T-helper 2 cell treated with Interferon-gamma antibody and Interleukin-4, amounts not matched to agents 5 μg/mL and 100 μg/mL, for 36 hours (primary cell): ENCODE results near the gene STX17.
"Not testable (repeated sequence)": the region's sequence is repeated elsewhere in the genome, so short reads cannot be mapped to it uniquely, and the experiment has no call there.

Source experiments
- DNase-seq: peaks from one replicate; pipeline ENCODE4 v3.0.0; 2021; ENCODE audit warnings: low spot score
- H3K27ac Mint-ChIP-seq: one replicate; pipeline ENCODE4 v1.8.0; 2021; ENCODE audit warnings: mild to moderate bottlenecking, mixed read lengths
- H3K27me3 Mint-ChIP-seq: one replicate; pipeline ENCODE4 v1.8.0; 2021; ENCODE audit warnings: low read depth, mixed read lengths
- H3K36me3 Mint-ChIP-seq: one replicate; pipeline ENCODE4 v1.8.0; 2021; ENCODE audit warnings: low read depth, mixed read lengths
- H3K4me1 Mint-ChIP-seq: one replicate; pipeline ENCODE4 v1.8.0; 2021; ENCODE audit warnings: low read depth, mixed read lengths
- H3K4me3 Mint-ChIP-seq: one replicate; pipeline ENCODE4 v1.8.0; 2022; ENCODE audit warnings: mild to moderate bottlenecking, moderate library complexity, mixed read lengths
- H3K9me3 Mint-ChIP-seq: one replicate; pipeline ENCODE4 v1.8.0; 2021; ENCODE audit warnings: mixed read lengths

Gene STX17

GRCh38 chr9:99964336-99964735, 57.9 kb downstream of the STX17 start:
- H3K36me3 Mint-ChIP-seq, result peaks cover 33% of the 10 kb centered on the region
- no peak for DNase-seq
- no peak overlapping the region for H3K27ac Mint-ChIP-seq
- no peaks in the 10 kb centered on the region for H3K27me3 Mint-ChIP-seq
- no peaks in the 10 kb centered on the region for H3K9me3 Mint-ChIP-seq
- no peak overlapping the region for H3K4me3 Mint-ChIP-seq
- H3K4me1 Mint-ChIP-seq, result no peaks in the 10 kb centered on the region

GRCh38 chr9:99966001-99966400, 59.5 kb downstream of the STX17 start:
- Mint-ChIP-seq H3K36me3 (peaks cover 34% of the 10 kb centered on the region), H3K27ac (no peak overlapping the region), H3K4me3 (no peak overlapping the region), H3K4me1 (no peaks in the 10 kb centered on the region), H3K9me3 (no peaks in the 10 kb centered on the region), H3K27me3 (no peaks in the 10 kb centered on the region)
- DNase-seq, result no peak

GRCh38 chr9:99966716-99967115, 60.3 kb downstream of the STX17 start:
- Mint-ChIP-seq H3K4me3 (no peak overlapping the region), H3K27ac (no peak overlapping the region), H3K4me1 (no peaks in the 10 kb centered on the region), H3K9me3 (no peaks in the 10 kb centered on the region), H3K27me3 (no peaks in the 10 kb centered on the region), H3K36me3 (peaks cover 28% of the 10 kb centered on the region)
- DNase-seq, result no peak

- no peaks in the 10 kb centered on the region for H3K4me1 Mint-ChIP-seq
- peaks cover 25% of the 10 kb centered on the region for H3K36me3 Mint-ChIP-seq
- H3K9me3 Mint-ChIP-seq, result no peaks in the 10 kb centered on the region
- no peaks in the 10 kb centered on the region for H3K27me3 Mint-ChIP-seq
- DNase-seq, result no peak
- H3K4me3 Mint-ChIP-seq, result no peak overlapping the region
- H3K27ac Mint-ChIP-seq, result no peak overlapping the region
Observed at GRCh38 chr9:99967457-99967856, 61.0 kb downstream of the STX17 start.

GRCh38 chr9:99970481-99970880, 64.0 kb downstream of the STX17 start:
- Mint-ChIP-seq H3K4me3 (no peak overlapping the region), H3K36me3 (peaks cover 27% of the 10 kb centered on the region), H3K27ac (no peak overlapping the region), H3K27me3 (no peaks in the 10 kb centered on the region), H3K4me1 (no peaks in the 10 kb centered on the region), H3K9me3 (no peaks in the 10 kb centered on the region)
- DNase-seq, result no peak

- H3K4me1 Mint-ChIP-seq, result no peaks in the 10 kb centered on the region
- peaks cover 22% of the 10 kb centered on the region for H3K36me3 Mint-ChIP-seq
- DNase-seq, result no peak
- H3K27ac Mint-ChIP-seq, result no peak overlapping the region
- H3K27me3 Mint-ChIP-seq, result no peaks in the 10 kb centered on the region
- H3K4me3 Mint-ChIP-seq, result no peak overlapping the region
- H3K9me3 Mint-ChIP-seq, result no peaks in the 10 kb centered on the region
Observed at GRCh38 chr9:99971410-99971809, 65.0 kb downstream of the STX17 start.

GRCh38 chr9:99973455-99973854, 67.0 kb downstream of the STX17 start:
- H3K27me3 Mint-ChIP-seq, result no peaks in the 10 kb centered on the region
- H3K27ac Mint-ChIP-seq, result no peak overlapping the region
- H3K36me3 Mint-ChIP-seq, result peaks cover 11% of the 10 kb centered on the region
- no peaks in the 10 kb centered on the region for H3K9me3 Mint-ChIP-seq
- no peaks in the 10 kb centered on the region for H3K4me1 Mint-ChIP-seq
- H3K4me3 Mint-ChIP-seq, result no peak overlapping the region
- no peak for DNase-seq

- no peak for DNase-seq
- H3K4me1 Mint-ChIP-seq, result no peaks in the 10 kb centered on the region
- no peaks in the 10 kb centered on the region for H3K27me3 Mint-ChIP-seq
- H3K9me3 Mint-ChIP-seq, result no peaks in the 10 kb centered on the region
- H3K27ac Mint-ChIP-seq, result no peak overlapping the region
- peaks cover 16% of the 10 kb centered on the region for H3K36me3 Mint-ChIP-seq
- H3K4me3 Mint-ChIP-seq, result no peak overlapping the region
Observed at GRCh38 chr9:99977033-99977792, 70.8 kb downstream of the STX17 start.

GRCh38 chr9:99978221-99978620, 71.8 kb downstream of the STX17 start:
- H3K4me1 Mint-ChIP-seq, result no peaks in the 10 kb centered on the region
- H3K36me3 Mint-ChIP-seq, result peaks cover 16% of the 10 kb centered on the region
- H3K27ac Mint-ChIP-seq, result no peak overlapping the region
- no peaks in the 10 kb centered on the region for H3K9me3 Mint-ChIP-seq
- H3K4me3 Mint-ChIP-seq, result no peak overlapping the region
- no peak for DNase-seq
- H3K27me3 Mint-ChIP-seq, result no peaks in the 10 kb centered on the region

GRCh38 chr9:99980598-99980997, 74.1 kb downstream of the STX17 start:
- Mint-ChIP-seq H3K4me3 (no peak overlapping the region), H3K27me3 (no peaks in the 10 kb centered on the region), H3K27ac (no peak overlapping the region), H3K9me3 (no peaks in the 10 kb centered on the region), H3K4me1 (no peaks in the 10 kb centered on the region), H3K36me3 (peaks cover 14% of the 10 kb centered on the region)
- DNase-seq, result no peak

- Mint-ChIP-seq H3K27me3 (no peaks in the 10 kb centered on the region), H3K4me1 (no peaks in the 10 kb centered on the region), H3K9me3 (peaks cover 20% of the 10 kb centered on the region), H3K36me3 (peaks cover 47% of the 10 kb centered on the region), H3K27ac (no peak overlapping the region), H3K4me3 (no peak overlapping the region)
- DNase-seq, result no peak
Observed at GRCh38 chr9:99986642-99987041, 80.2 kb downstream of the STX17 start.

GRCh38 chr9:99990508-99990907, 84.1 kb downstream of the STX17 start:
- H3K4me1 Mint-ChIP-seq, result not testable (repeated sequence)

GRCh38 chr9:99998266-99998665, 91.8 kb downstream of the STX17 start:
- no peaks in the 10 kb centered on the region for H3K27me3 Mint-ChIP-seq
- peaks cover 14% of the 10 kb centered on the region for H3K9me3 Mint-ChIP-seq
- DNase-seq, result no peak
- H3K36me3 Mint-ChIP-seq, result peaks cover 43% of the 10 kb centered on the region
- no peaks in the 10 kb centered on the region for H3K4me1 Mint-ChIP-seq
- H3K27ac Mint-ChIP-seq, result no peak overlapping the region
- no peak overlapping the region for H3K4me3 Mint-ChIP-seq

More at GRCh38 chr9:99990508-99990907, 84.1 kb downstream of the STX17 start:
- Mint-ChIP-seq H3K9me3 (peaks cover 35% of the 10 kb centered on the region), H3K36me3 (peaks cover 67% of the 10 kb centered on the region)
- not testable (repeated sequence) for H3K4me3 Mint-ChIP-seq, H3K27me3 Mint-ChIP-seq, H3K27ac Mint-ChIP-seq, DNase-seq

GRCh38 chr9:99998866-99999265, 92.4 kb downstream of the STX17 start:
- Mint-ChIP-seq H3K4me1 (no peaks in the 10 kb centered on the region), H3K9me3 (peaks cover 11% of the 10 kb centered on the region), H3K27ac (no peak overlapping the region), H3K36me3 (peaks cover 44% of the 10 kb centered on the region), H3K4me3 (no peak overlapping the region), H3K27me3 (no peaks in the 10 kb centered on the region)
- DNase-seq, result no peak

GRCh38 chr9:99999797-100000196, 93.3 kb downstream of the STX17 start:
- Mint-ChIP-seq H3K36me3 (peaks cover 40% of the 10 kb centered on the region), H3K4me1 (no peaks in the 10 kb centered on the region), H3K4me3 (no peak overlapping the region), H3K9me3 (peaks cover 8% of the 10 kb centered on the region), H3K27me3 (no peaks in the 10 kb centered on the region), H3K27ac (no peak overlapping the region)
- no peak for DNase-seq
